NCI-H748 (cell line): ENCODE results near the gene VARS1.
"Not testable (repeated sequence)": the region's sequence is repeated elsewhere in the genome, so short reads cannot be mapped to it uniquely, and the experiment has no call there.

Source experiments
- DNase-seq: peaks from one replicate; lab custom pipeline; 2025; ENCODE audit not compliant: unreplicated experiment; lab: John Stamatoyannopoulos, UW

Gene VARS1

DNA sequence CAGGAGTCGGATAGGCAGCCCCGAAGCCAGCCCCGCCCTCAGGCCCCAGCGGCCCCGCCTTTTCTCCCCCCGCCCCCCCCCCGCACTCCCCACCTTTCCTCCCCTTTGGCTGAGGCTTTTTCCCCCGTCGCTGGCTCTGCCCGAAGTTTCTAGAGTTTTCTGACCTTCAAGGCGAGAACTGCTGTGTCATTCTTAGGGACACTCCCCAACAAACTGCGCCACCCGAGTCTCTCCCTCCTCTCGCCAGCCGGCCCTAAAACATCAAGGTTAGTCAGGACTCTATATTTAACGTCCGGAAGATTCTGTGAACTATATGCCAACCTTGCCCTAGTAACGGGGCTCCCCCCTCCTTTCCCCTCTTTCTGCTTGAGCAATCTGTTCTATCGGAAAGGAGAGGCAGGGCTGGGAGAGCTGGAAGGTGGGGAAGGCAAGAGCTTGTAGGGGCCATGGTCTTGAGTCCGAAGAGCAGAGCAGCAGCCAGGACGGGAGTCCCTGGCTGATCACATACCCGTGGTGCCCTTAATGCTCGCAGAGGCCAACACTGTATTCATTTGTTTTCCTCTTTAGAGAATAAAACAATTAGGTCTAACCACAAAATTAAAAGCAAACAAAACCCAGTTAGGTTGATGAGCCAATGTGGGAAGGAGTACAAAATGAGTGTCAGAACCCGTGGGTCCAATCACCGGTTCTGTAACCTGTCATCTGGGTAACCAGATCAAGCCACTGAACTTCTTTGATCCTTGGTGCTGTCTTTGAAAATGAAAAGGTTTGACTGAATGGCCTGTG is 26.7 kb upstream of the VARS1 start:
- peak; percentile 71 for DNase-seq

DNA sequence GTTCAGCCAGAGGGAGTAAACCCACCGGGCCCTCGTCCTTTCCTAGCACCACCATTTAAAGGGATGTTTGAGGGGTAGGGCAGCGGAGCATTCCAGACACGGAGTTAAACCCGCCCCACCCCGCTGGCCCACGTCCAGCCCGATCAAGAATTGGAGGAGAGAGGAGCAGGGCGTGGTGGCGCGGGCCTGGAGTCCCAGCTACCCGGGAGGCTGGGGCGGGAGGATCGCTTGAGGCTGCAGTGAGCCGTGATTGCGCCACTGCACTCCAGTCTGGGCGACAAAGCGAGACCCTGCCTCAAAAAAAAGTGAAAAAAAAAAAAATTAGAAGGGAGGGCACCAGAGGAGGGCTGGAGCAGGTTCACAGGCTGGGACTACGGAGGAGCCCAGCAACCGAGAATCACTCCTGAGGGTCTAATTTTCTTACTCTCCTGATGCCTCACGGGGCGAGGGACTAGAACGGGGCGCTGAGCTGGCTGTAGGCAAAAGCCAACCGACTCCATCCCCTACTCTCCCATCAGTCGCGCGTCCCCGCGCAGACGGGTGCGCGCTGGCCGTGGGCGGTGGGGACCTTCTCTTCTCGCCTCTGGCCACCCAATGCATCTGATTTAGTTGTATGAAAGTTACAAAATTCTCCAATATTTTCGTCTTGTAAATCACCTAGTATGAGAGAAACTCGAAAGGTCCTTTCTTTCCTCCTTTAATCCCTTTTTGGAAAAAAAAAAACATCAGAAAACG is 25.9 kb upstream of the VARS1 start:
- DNase-seq: peak; percentile 84

DNA sequence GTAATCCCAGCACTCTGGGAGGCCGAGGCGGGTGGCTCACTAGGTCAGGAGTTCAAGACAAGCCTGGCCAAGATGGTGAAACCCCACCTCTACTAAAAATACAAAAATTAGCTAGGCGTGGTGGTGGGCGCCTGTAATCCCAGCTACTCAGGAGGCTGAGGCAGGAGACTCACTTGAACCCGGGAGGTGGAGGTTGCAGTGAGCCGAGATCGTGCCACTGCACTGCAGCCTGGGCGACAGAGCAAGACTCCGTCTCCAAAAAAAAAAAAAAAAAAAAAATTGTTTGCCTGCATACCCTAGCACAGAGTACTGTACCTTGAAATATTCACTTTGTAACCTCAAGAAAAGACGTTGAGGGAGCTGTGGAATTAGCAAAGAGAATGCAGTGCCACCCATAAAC is 24.8 kb upstream of the VARS1 start:
- DNase-seq: not testable (repeated sequence)

DNA sequence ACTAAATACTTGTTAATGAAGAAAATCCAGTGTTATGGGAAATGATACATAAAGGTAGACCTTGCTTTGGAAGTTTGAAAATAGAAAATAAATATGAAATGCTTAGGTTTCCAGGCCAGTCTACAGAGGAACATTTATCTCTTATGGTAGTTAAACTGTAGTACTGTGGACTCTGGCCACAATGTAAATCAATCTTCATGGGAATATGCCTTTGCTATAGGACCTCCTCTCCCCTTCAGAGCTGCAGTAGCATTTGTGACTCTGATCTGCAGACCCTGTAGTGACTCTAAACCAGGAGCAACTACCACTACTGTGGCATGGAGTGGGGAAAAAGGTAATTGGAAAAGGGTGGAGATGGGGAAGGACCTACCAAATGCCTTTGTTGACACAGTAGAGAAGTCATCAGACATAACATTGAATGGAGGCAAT is 24.3 kb upstream of the VARS1 start:
- no peak for DNase-seq

DNA sequence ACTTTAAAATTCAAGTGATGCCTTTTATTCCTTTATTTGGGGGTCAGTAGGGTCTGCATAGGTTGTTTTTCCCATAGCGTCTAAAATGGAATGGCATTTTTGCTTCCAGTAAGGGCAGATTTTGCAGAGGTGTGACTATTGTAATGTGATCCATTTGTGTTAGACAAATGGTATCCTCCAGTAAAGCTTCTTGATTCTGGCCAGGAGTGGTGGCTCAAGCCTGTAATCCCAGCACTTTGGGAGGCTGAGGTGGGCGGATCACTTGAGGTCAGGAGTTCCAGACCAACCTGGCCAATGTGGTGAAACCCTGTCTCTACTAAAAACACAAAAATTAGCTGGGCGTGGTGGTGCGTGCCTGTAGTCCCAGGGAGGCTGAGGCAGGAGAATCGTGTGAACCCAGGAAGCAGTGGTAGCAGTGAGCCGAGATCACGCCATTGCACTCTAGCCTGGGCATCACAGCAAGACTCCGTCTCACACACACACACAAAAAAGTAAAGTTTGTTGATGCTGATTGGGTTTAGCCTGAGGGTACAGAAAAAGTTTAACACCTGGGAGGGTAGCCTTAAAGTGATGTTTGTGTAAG is 22.5 kb upstream of the VARS1 start:
- DNase-seq: not testable (repeated sequence)

DNA sequence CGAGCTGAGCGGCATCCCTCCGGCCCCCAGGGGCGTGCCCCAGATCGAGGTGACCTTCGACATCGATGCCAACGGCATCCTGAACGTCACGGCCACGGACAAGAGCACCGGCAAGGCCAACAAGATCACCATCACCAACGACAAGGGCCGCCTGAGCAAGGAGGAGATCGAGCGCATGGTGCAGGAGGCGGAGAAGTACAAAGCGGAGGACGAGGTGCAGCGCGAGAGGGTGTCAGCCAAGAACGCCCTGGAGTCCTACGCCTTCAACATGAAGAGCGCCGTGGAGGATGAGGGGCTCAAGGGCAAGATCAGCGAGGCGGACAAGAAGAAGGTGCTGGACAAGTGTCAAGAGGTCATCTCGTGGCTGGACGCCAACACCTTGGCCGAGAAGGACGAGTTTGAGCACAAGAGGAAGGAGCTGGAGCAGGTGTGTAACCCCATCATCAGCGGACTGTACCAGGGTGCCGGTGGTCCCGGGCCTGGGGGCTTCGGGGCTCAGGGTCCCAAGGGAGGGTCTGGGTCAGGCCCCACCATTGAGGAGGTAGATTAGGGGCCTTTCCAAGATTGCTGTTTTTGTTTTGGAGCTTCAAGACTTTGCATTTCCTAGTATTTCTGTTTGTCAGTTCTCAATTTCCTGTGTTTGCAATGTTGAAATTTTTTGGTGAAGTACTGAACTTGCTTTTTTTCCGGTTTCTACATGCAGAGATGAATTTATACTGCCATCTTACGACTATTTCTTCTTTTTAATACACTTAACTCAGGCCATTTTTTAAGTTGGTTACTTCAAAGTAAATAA is 21.8 kb upstream of the VARS1 start:
- DNase-seq: not testable (repeated sequence)

DNA sequence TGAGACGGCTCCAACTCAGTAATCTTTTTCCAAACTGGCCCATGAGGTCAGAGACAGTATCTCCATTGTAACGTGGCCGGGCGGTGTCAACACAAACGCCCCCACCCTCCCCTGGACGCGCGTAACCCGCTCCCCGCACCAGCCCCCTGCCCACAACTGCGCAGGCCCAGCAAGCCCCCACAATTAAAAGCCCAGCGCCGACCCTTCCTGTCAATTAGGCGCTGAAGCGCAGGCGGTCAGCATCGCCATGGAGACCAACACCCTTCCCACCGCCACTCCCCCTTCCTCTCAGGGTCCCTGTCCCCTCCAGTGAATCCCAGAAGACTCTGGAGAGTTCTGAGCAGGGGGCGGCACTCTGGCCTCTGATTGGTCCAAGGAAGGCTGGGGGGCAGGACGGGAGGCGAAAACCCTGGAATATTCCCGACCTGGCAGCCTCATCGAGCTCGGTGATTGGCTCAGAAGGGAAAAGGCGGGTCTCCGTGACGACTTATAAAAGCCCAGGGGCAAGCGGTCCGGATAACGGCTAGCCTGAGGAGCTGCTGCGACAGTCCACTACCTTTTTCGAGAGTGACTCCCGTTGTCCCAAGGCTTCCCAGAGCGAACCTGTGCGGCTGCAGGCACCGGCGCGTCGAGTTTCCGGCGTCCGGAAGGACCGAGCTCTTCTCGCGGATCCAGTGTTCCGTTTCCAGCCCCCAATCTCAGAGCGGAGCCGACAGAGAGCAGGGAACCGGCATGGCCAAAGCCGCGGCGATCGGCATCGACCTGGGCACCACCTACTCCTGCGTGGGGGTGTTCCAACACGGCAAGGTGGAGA is 19.7 kb upstream of the VARS1 start, which contains the start of the genes HSPA1A and HSPA1L:
TSS of gene HSPA1A (plus strand) at position 519 of the 814 bp plus-strand sequence. CDS start at position 733, 214 bp downstream.
TSS of gene HSPA1L (minus strand) at position 259 of the 814 bp plus-strand sequence. CDS start 3,311 bp downstream, outside the sequence.
- DNase-seq: peak; percentile 99

DNA sequence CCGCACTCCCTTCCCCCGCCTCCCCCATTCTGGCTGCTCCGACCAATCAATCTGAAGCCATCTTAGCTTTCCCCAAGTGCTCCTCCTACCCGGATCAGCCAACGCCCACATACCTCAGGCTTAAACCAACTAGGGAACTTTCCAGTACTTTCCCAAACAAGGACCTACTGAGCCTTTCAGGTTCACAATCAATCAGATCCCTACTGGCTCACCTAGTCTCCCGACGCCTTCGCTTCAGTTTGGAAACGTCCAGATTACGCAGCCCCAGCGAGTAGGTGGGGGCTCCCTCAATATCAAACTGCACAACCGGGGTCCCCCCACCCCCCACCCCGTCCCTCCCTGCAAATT is 19.1 kb upstream of the VARS1 start:
- DNase-seq: peak; percentile 99

DNA sequence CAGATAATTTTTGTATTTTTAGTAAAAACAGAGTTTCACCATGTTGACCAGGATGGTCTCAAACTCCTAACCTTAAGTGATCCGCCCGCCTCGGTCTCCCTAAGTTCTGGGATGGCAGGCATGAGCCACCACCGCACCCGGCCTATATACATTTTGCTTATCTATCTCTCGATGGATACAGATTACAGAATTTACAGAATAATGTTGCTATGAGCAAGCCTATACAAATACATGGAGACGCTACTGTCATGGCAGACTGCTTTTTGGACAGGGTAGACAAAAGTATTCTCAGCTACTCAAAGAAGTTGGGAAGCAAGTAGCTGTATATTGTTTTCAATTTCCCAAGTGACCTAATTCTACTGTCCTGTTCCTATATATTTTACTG is 17.9 kb upstream of the VARS1 start:
- DNase-seq: no peak

DNA sequence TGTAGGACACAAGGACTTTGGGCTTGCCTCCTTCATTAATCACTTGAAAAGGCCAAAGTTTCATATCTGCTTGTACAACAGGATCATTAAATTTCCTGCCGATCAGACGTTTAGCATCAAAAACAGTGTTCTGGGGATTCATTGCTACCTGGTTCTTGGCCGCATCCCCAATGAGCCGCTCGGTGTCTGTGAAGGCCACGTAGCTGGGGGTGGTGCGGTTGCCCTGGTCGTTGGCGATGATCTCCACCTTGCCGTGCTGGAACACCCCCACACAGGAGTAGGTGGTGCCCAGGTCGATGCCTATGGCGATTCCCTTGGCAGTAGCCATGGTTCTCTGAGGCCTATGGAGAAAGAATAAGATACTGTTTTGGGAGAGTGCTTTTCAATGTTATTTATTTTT is 16.1 kb upstream of the VARS1 start:
- DNase-seq: no peak

DNA sequence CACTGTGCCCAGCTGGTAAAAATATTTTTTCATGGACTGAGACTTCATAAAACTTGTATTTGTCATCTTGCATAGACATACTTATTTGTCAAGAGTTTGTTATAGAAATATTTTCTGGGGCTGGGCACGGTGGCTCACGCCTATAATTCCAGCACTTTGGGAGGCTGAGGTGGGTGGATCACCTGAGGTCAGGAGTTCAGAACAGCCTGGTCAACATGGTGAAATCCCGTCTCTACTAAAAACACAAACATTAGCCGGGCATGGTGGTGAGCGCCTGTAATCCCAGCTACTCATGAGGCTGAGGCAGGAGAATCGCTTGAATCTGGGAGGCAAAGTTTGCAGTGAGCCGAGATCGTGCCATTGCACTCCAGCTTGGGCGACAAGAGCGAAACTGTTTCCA is 13.0 kb upstream of the VARS1 start:
- DNase-seq: not testable (repeated sequence)

DNA sequence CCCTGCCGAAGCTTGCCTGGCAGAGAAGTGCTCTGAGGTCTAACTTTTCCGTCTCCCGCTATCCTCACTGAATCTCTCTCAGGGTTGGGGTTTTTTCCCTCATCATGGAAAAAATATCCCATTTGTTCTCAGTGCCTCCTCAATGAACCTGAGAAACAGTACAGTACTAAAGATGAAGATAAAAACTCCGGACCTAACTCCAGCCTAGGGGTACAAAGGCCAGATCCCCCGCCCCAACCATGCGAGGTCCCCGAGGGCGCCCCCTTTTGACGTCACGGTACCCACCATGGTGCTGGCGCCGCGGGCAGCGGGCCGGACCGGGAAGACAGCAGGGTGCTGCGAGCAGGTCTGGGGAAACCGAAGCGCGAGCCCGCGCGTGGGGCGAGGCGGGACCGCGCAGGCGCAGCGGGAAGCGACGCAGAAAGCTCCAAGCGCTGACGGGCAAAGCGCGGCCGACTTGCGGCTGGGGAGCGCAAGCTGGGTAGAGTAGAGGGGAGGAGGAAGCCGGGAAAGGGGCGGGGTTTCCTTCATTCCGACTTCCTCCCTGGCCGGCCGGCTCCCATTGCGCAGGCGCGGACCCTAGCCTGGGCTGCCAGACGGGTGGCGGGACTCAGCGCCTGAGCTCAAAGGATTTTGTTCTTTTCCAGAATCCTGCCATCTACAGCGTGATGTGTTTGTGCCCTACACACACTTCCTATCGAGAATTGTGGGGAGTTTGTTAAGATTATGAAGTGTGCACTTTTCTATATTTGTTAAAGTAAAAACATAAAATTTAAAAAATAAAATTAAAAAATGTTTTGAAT is 11.1 kb upstream of the VARS1 start, which contains the start of gene LSM2:
TSS of gene LSM2 (minus strand) at position 497 of the 803 bp plus-strand sequence. CDS start at position 288, 209 bp downstream.
- DNase-seq: peak; percentile 97

DNA sequence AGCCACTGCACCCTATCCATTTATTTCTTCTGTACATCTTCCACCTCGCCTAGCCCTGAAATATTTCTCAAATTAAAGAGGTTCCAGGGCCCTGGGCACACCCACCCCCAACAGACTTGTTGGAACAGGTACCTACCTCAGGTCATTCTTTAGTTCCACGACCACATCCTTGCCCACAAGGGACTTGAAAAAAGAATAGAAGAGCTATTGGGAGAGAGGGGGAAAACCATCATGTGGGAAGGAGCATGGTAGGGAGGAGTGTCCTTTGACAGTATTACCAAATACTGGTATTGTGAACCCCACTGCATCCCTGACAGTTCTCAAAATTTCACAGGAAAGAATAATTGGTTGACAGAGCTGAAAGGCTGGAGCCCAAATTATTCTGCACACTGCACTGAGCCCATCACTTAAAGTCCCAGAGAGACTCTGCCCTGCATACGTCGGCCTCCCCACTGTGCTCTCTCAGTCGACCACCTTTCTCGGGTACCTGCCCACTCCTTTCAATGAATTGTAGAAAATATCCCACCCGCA is 10.5 kb upstream of the VARS1 start:
- peak; percentile 52 for DNase-seq

DNA sequence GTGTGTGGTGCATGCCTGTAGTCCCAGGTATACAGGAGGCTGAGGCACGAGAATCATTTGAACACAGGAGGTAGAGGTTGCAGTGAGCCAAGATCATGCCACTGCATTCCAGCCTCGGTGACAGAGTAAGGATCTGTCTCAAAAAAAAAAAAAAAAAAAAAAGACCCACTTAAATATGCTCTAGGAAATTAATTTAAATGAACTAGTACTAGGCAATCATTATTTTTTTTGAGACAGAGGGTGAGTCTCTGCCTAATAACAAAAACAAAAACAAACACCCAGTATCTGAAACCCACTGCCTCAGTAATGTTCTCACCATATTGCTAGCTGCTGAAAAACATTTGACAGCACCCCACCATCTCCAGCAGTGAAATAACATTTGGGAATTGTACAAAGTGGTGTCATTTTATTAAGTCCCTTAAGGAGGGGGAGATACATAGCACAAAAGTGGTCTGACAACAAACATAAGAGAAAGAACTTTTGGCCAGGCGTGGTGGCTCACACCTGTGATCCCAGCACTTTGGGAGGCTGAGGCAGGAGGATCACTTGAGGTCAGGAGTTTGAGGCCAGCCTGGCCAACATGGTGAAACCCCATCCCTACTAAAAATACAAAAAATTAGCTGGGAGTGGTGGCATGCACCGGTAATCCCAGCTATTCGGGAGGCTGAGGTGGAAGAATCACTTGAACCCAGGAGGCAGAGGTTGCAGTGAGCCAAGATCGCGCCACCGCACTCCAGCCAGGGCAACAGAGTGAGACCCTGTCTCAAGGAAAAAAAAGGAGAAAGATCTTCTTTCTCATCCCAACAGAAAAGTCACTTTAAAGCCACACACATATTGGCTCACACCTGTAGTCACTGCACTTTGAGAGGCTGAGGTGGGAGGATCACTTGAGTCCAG is 5.7 kb upstream of the VARS1 start:
- DNase-seq: not testable (repeated sequence)

DNA sequence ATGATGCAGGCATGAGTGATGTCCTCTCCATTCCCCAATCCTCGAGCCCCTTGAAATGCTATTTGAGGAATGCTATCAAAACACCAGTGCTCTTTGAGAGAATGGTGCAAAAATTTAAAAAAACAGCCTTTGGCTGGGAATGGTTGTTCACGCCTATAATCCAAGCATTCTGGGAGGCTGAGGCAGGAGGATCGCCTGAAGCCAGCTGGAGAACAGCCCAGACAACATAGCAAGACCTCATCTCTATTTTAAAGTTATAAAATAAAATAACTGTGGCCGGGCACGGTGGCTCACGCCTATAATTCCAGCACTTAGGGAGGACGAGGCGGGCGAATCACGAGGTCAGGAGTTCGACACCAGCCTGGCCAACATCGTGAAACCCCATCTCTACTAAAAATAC is 4.2 kb upstream of the VARS1 start:
- no peak for DNase-seq

DNA sequence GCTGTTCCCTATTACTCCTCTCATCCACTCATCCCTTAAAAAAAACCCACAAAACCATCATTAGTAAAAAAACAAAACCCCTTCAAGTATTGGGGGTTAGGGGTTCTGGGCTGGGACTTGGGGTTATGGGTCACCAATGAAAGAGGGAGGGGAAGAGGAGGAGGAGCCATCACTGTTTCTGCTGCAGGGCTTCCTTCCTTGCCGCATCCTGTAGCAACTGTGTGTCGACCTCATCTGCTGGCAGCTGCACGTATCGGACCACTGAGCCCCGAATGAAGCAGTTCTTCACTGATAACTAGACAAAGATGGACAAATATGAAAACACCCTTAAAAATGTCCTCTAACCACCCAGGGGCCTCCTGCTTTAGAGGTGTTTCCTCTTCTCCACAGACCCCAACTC is 2.0 kb upstream of the VARS1 start:
- DNase-seq: no peak

DNA sequence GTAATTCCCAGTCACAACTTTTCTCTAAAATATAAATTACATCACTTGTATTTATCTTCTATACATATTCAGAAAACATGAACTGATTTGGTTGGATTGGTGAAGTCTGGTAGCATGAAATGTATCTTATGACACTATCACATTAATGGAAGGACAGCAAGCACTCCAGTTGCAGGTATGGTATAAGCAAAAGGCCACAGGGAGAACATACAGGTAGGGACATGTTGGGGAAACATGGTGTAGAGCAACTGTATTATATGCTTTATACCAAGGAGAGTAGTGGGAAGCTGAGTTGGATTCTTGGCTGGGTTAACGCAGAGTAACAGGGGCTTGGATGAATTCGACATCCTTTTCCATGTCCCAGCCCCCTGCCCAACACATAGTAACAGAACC is 1.4 kb upstream of the VARS1 start:
- no peak for DNase-seq
